Measurements from ENCODE around the gene PPT2.
"Not testable (repeated sequence)": the region's sequence is repeated elsewhere in the genome, so short reads cannot be mapped to it uniquely, and the experiment has no call there.

PPT2 gene

DNA sequence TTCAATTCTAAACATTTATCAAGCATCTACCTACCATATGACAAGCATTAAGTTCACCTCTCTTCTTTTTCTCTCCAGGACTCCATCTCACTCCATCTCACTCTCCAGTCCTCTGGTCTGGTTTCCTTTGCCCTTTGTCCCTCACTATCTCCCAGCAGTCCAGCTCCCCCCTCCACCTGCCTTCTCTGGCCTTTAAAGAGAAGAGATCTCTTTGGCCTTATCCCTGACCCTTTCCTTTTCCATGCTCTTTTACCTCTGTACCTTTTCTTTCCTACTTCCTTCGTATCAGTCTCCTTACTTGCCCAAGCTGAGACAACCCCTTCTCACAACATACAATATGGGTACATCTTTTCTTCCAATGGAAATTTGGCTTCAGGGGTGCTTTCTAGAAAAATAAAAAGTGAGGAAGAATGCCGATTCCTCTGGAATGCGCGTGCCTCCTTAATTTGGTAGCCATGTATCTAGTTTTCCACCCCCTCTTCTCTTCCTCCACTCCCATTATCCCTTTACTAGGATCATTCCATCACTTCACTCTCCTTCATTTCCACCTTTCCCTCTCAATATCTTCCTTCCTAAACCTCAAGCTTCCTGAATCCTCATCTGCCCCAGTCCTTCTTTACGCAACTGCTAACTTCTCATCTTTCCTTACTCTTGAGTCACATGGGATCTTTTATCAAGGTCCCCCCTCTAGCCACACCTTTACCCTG, 22.7 kb downstream of the PPT2 start:
- no peak for DNase-seq (ENCODE audit: low read depth in 2 of 2)

DNA sequence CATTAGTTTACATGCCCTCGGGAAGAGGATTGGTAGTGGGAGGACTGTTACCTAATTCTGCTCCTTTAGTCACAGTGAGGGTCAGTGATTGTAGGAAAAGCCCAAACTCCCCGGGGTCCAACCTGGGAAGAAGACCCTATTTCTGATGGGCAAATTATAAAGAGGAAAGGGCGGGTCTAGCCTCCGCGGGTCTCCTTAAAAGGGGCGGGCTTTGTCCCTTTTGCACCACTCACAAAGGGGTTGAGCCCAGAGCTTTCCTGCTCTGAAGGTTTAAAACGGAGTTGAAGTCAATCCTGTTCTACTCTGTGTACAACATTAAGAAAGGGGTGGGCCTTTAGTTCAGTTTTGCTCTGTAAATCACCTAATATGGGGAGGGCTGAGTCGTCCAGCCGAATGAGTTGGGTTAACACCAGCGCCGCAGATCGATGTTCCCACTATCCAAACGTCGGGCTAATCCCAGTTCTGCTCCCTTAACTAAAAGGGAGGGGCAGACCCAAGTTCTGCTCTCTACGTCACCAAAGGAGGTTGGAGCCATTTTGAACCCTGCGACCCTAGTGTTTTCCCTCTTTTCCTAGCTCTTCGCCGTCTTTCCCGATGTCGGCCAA, 23.3 kb downstream of the PPT2 start:
- no peak for DNase-seq (ENCODE audit: low read depth in 2 of 2)

- peak; percentile 89 to 91 for DNase-seq (ENCODE audit: low read depth in 2 of 2)
Measured at GRCh38 chr6:32177788-32178546, 24.0 kb downstream of the PPT2 start, which contains the start of gene RNF5. Gene RNF5, plus strand, starts transcription at chr6:32178405. Its CDS starts 107 bp downstream, at chr6:32178512.

DNA sequence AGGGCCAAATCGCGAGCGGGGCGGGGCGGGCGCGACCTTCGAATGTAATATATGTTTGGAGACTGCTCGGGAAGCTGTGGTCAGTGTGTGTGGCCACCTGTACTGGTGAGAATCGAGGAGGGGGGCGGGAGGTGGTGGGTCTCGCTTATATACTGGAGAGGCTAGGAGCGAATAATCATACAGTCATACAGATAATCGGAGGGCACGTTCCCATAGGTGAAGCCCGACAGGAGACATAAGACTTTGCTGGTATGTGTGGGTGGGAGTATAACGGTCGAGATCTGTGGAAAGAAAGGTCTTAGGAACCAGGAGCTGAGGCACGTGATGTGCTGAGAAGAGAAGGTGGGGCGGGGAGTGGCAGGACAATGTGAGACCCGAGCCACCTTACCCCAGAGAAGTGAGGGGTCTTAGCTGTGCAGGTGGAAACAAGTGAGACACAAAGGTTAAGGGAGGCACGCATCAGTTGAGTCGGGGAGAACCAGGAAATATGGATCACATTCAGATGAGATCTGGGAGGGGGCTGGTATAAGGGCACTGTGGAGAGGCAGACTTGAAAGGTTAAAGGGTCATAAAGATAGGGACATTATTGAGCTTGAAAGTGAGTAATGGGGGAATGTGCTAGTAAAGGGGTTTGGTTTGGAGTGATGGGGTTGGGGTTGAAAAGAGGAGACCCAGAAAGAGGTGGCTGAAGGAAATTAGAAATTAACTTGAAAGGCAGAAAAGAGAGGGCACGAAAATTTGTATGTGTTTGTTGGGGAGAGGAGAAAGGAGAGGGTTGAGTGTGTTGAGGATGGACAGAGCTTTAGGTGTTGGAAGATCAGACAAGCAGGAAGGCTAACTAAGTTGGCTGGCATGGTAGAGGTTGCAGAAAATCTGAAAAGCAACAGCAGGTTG, 24.9 kb downstream of the PPT2 start:
- no peak for DNase-seq (ENCODE audit: low read depth in 2 of 2)

- DNase-seq (ENCODE audit: low read depth in 2 of 2) = no peak
Measured at GRCh38 chr6:32179766-32180405, 25.9 kb downstream of the PPT2 start.

GRCh38 chr6:32181148-32181702, 27.3 kb downstream of the PPT2 start:
- DNase-seq (ENCODE audit: low read depth in 2 of 2) = no peak

GRCh38 chr6:32181915-32182529, 28.1 kb downstream of the PPT2 start:
- no peak for DNase-seq (ENCODE audit: low read depth in 2 of 2)

DNA sequence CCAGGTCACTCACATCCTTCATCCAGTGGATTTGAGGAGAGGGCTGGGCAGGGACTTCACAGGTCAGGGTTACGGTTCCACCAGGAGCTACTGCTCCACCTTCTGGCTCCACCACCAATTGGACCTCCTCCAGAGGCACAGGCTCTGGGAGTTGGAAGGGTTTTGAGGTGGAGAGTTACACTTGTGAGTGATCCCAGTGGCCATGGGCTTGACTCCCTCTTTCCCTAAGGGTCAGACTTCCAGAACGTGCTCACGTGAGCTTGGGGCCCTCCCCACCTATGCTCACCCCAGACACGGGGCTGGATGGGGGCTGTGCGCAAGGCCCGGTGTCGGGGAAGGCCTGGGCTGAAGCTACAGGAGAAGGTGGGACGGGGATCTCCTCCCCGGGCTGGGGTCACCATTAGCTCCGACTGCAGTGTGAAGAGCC, 28.6 kb downstream of the PPT2 start:
- DNase-seq (ENCODE audit: low read depth in 2 of 2) = no peak

- DNase-seq (ENCODE audit: low read depth in 2 of 2) = no peak
Measured at GRCh38 chr6:32183030-32183429, 29.1 kb downstream of the PPT2 start.

GRCh38 chr6:32183483-32184083, 29.6 kb downstream of the PPT2 start:
- DNase-seq (ENCODE audit: low read depth in 2 of 2) = no peak

DNA sequence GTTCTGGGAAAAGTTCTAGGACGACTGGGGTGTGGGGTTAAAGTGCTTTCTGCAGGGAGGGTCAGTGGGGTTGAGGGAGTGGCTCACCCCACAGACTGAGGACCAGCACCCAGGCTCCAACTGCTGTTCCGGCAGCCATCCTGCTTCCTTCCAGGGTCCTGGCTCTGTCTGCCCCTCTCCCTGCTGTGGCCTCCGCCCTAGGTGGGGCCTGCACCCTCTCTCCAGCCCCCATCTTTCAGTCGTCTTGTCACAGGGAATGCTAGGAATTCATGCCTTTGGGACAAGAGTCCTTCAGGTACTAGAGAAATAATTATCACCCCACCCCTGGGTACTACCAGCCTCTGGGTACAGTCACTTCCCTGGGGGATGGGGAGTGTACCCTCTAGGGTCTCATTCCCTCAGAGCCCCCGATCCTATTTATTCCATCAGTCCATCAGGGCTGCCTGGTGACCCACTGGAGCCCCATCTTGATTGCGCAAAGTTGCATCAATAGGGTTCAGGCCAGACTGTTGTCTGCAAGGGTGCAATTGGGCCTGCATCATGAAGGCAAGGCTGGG, 30.2 kb downstream of the PPT2 start, which contains the start of gene AGER:
TSS of gene AGER (minus strand) at position 170 of the 557 bp plus-strand sequence. CDS start at position 139, 31 bp downstream.
- no peak for DNase-seq (ENCODE audit: low read depth in 2 of 2)

DNA sequence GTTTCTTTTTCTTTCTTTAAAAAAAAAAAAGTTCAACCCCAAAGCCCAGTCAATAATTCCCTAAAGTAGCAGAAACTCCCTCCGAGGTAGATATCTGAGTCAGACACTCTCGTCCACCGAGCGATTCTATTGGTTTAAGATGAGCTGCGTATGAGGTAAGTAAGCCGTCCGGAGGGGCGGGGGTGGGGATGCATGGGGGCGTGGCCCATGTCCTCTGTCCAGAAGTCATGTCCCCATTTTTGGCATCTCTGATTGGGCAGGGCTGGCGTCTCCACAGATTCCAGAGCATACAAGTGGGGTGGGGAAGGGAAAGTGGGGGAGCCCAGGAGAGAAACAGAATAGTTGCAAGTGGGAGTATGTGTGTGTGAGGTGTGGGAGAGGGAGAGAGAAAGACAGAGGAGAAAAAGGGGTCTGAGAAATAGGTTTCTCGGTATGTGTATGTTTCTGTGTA, 31.8 kb downstream of the PPT2 start:
- peak; percentile 44 for DNase-seq (ENCODE audit: low read depth in 2 of 2)

- DNase-seq (ENCODE audit: low read depth in 2 of 2) = not testable (repeated sequence)
Measured at GRCh38 chr6:32186151-32186840, 32.4 kb downstream of the PPT2 start.

GRCh38 chr6:32187009-32187709, 33.2 kb downstream of the PPT2 start:
- no peak for DNase-seq (ENCODE audit: low read depth in 2 of 2)

GRCh38 chr6:32187725-32188380, 33.9 kb downstream of the PPT2 start:
- DNase-seq (ENCODE audit: low read depth in 2 of 2) = not testable (repeated sequence)

- no peak for DNase-seq (ENCODE audit: low read depth in 2 of 2)
Measured at GRCh38 chr6:32188381-32189068, 34.6 kb downstream of the PPT2 start.
